Natural killer cell (primary cell): ENCODE measurements around the gene AKAP6. TPM values are rescaled to one million over a fixed set of nuclear protein-coding genes. Genes with fewer than 3 reads are reported as not detected.

Experiments used
- ATAC-seq, 3 donors: fragments of 150-1000 bp in 2 of 3; fragments of 200-7000 bp in 1 of 3; cut with Tn5 transposase; 1 replicate in 1 of 3; 2 replicates in 2 of 3; pipeline ENCODE4 v1.10.0; 2021; ENCODE audit warnings: mild to moderate bottlenecking in 2 of 3, moderate library complexity in 2 of 3
- DNase-seq, 2 donors: peaks; one replicate each; pipeline versions ENCODE4 v3.0.0 to v3.0.0-alpha.2; 2013 to 2021; ENCODE audit warnings: mixed read lengths in 1 of 2
- H3K27ac ChIP-seq: one replicate; pipeline ENCODE4 v1.5.1; 2013; ENCODE audit warnings: mild to moderate bottlenecking, low read length
- H3K27me3 ChIP-seq: one replicate; pipeline ENCODE4 v1.6.1; 2013; ENCODE audit warnings: low read length; ENCODE audit not compliant: control insufficient read depth, insufficient read depth
- H3K36me3 ChIP-seq: one replicate; pipeline ENCODE4 v1.6.1; 2013; ENCODE audit warnings: low read length; ENCODE audit not compliant: control insufficient read depth, insufficient read depth
- H3K4me1 ChIP-seq: one replicate; pipeline ENCODE4 v1.6.1; 2013; ENCODE audit warnings: low read length; ENCODE audit not compliant: control insufficient read depth, insufficient read depth
- H3K4me3 ChIP-seq: one replicate; pipeline ENCODE4 v1.5.1; 2013; ENCODE audit warnings: low read length
- H3K9me3 ChIP-seq: one replicate; pipeline ENCODE4 v1.6.1; 2013; ENCODE audit warnings: low read length; ENCODE audit not compliant: control insufficient read depth, insufficient read depth
- H3K27ac Mint-ChIP-seq, 2 donors: one replicate each; pipeline ENCODE4 v1.8.0; 2022; ENCODE audit warnings: mild to moderate bottlenecking in 2 of 2, mixed read lengths in 2 of 2, moderate library complexity in 1 of 2
- H3K27me3 Mint-ChIP-seq, 2 donors: one replicate each; pipeline ENCODE4 v1.8.0; 2022; ENCODE audit warnings: low read depth in 2 of 2, mixed read lengths in 2 of 2
- H3K36me3 Mint-ChIP-seq: one replicate; pipeline ENCODE4 v1.8.0; 2022; ENCODE audit warnings: mixed read lengths
- H3K4me1 Mint-ChIP-seq, 2 donors: one replicate each; pipeline ENCODE4 v1.8.0; 2022; ENCODE audit warnings: mixed read lengths in 2 of 2
- H3K4me3 Mint-ChIP-seq: one replicate; pipeline ENCODE4 v1.8.0; 2022; ENCODE audit warnings: mild to moderate bottlenecking, moderate library complexity, mixed read lengths
- H3K9me3 Mint-ChIP-seq, 2 donors: one replicate each; pipeline ENCODE4 v1.8.0; 2022; ENCODE audit warnings: mixed read lengths in 2 of 2
- WGBS: methylation state at CpG from one replicate; pipeline ENCODE4 v1.1.7; 2013; ENCODE audit warnings: missing lambda C conversion rate; ENCODE audit not compliant: insufficient coverage; 5-methylcytosine and 5-hydroxymethylcytosine counted together
- intact Hi-C: fragments of 100-400 bp; cut with micrococcal nuclease; formaldehyde crosslinking; loops from one replicate; pipeline ENCODE4 v1.14.2; 2022
- total RNA-seq, 4 donors: library from RNA; stranded (reverse); fragments of 120-200 nt in 1 of 4; gene quantifications; one replicate each; pipeline versions ENCODE4 v1.2.3 to v1.2.4, GENCODE V29; 2013 to 2022
- TF ChIP-seq, protein P1 (sequence below): fragments of 200-600 bp; IDR thresholded peaks from one replicate; pipeline ENCODE4 v1.8.0; 2022; ENCODE audit warnings: antibody characterized with exemption

The AKAP6 gene
- total RNA-seq, 3 donors from 2014 or later (not counting 1 experiment from before 2014, with no cell fraction given), result 0.21 to 1.3 (median 0.80) TPM

- no peak overlapping the region for H3K4me3 ChIP-seq
- intact Hi-C loops, result no loop called here
- no peaks in the 10 kb centered on the region for H3K27me3 ChIP-seq
- DNase-seq, result peak in 1 of 2 donors; percentile 14
- Mint-ChIP-seq H3K4me3 (no peak overlapping the region), H3K4me1 (no peaks in the 10 kb centered on the region), H3K9me3 (peaks cover 6 to 11% of the 10 kb centered on the region in 2 donors), H3K27ac (no peak overlapping the region), H3K36me3 (no peaks in the 10 kb centered on the region), H3K27me3 (no peaks in the 10 kb centered on the region)
- WGBS, result 64% methylated on average over 3 of the region's 7 CpGs
- TF ChIP-seq, protein P1, sequence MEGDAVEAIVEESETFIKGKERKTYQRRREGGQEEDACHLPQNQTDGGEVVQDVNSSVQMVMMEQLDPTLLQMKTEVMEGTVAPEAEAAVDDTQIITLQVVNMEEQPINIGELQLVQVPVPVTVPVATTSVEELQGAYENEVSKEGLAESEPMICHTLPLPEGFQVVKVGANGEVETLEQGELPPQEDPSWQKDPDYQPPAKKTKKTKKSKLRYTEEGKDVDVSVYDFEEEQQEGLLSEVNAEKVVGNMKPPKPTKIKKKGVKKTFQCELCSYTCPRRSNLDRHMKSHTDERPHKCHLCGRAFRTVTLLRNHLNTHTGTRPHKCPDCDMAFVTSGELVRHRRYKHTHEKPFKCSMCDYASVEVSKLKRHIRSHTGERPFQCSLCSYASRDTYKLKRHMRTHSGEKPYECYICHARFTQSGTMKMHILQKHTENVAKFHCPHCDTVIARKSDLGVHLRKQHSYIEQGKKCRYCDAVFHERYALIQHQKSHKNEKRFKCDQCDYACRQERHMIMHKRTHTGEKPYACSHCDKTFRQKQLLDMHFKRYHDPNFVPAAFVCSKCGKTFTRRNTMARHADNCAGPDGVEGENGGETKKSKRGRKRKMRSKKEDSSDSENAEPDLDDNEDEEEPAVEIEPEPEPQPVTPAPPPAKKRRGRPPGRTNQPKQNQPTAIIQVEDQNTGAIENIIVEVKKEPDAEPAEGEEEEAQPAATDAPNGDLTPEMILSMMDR, result no peak
- no peak overlapping the region for H3K27ac ChIP-seq
- no peaks in the 10 kb centered on the region for H3K36me3 ChIP-seq
- no peaks in the 10 kb centered on the region for H3K9me3 ChIP-seq
- H3K4me1 ChIP-seq, result no peaks in the 10 kb centered on the region
- ATAC-seq, result no peak
Observed at GRCh38 chr14:32710731-32711680, 381.9 kb downstream of the AKAP6 start.

DNA sequence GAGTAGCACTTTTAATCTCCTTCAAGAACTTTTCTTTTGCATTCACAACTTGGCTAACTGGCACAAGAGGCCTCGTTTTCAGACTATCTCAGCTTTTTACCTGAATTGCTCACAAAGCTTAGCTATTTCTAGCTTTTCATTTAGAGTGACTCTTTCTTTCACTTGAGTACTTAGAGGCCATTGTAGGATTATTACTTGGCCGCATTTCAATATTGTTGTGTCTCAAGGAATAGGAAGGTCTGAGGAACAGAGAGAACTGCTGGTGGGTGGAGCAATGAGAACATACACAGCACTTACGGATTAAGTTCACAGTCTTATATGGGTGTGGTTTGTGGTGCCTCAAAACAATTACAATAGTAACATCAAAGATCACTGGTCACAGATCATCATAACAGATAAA, 384.8 kb downstream of the AKAP6 start:
- ATAC-seq, result no peak
- Mint-ChIP-seq H3K27me3 (no peaks in the 10 kb centered on the region), H3K27ac (no peak overlapping the region), H3K9me3 (peaks cover 3 to 11% of the 10 kb centered on the region in 2 donors), H3K36me3 (no peaks in the 10 kb centered on the region), H3K4me3 (no peak overlapping the region), H3K4me1 (no peaks in the 10 kb centered on the region)
- WGBS, result 83% methylated on average over 2 of the region's 3 CpGs
- Histone ChIP-seq H3K4me3 (no peak overlapping the region), H3K4me1 (no peaks in the 10 kb centered on the region), H3K9me3 (no peaks in the 10 kb centered on the region), H3K36me3 (no peaks in the 10 kb centered on the region), H3K27ac (no peak overlapping the region), H3K27me3 (no peaks in the 10 kb centered on the region)
- intact Hi-C loops, result no loop called here
- TF ChIP-seq, protein P1, result no peak
- DNase-seq, result no peak

DNA sequence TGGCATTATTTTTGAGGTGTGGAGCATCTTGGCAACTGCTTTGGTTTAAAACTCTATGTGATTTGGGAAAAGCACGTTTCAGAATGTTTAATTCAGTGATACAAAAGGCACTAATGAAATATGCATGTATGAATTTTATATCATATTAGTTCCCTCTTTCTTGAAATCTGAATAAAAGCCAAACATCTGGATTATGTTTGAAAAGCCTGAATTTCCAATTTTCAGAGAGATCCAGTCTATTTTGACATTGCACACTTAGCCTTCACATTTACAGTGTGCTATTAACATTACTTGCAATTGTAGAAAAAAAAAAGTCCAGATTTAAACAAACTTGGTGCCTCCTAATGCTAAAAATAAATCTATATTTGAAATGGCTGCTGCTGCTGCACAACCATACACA, 390.5 kb downstream of the AKAP6 start:
- no peaks in the 10 kb centered on the region for H3K4me1 ChIP-seq
- H3K36me3 ChIP-seq, result no peaks in the 10 kb centered on the region
- peaks cover 3% of the 10 kb centered on the region in 2 donors for H3K9me3 Mint-ChIP-seq
- intact Hi-C loops, result no loop called here
- TF ChIP-seq, protein P1, result no peak
- no peaks in the 10 kb centered on the region for H3K27me3 ChIP-seq
- ATAC-seq (no peak), DNase-seq (no peak)
- H3K9me3 ChIP-seq, result no peaks in the 10 kb centered on the region
- no peak overlapping the region for H3K4me3 ChIP-seq
- WGBS, result 100% methylated on average over 1 of the region's 1 CpG
- H3K4me3 Mint-ChIP-seq, result no peak overlapping the region
- H3K27me3 Mint-ChIP-seq, result no peaks in the 10 kb centered on the region
- H3K36me3 Mint-ChIP-seq, result no peaks in the 10 kb centered on the region
- H3K27ac Mint-ChIP-seq, result no peak overlapping the region
- no peak overlapping the region for H3K27ac ChIP-seq
- H3K4me1 Mint-ChIP-seq, result no peaks in the 10 kb centered on the region
